Cortex of kidney (tissue), 1 donor: ENCODE measurements around the gene VRK2.
"Not testable (repeated sequence)": the region's sequence is repeated elsewhere in the genome, so short reads cannot be mapped to it uniquely, and the experiment has no call there.

Source experiments
- DNase-seq: peaks from one replicate; lab custom pipeline; 2025; lab: John Stamatoyannopoulos, UW

Gene VRK2

GRCh38 chr2:58054264-58054663 lies 7.7 kb downstream of the VRK2 start:
- DNase-seq, result no peak

- DNase-seq, result no peak
Observed at GRCh38 chr2:58055033-58055786, 8.6 kb downstream of the VRK2 start.

GRCh38 chr2:58056192-58056916 lies 9.7 kb downstream of the VRK2 start:
- no peak for DNase-seq

GRCh38 chr2:58057707-58058530 lies 11.3 kb downstream of the VRK2 start:
- DNase-seq, result no peak

GRCh38 chr2:58063641-58064040 lies 17.0 kb downstream of the VRK2 start:
- DNase-seq, result no peak

- no peak for DNase-seq
Observed at GRCh38 chr2:58064086-58064485, 17.5 kb downstream of the VRK2 start.

GRCh38 chr2:58065248-58065647 lies 18.6 kb downstream of the VRK2 start:
- DNase-seq, result no peak

- DNase-seq, result no peak
Observed at GRCh38 chr2:58067001-58067400, 20.4 kb downstream of the VRK2 start.

- DNase-seq, result no peak
Observed at GRCh38 chr2:58070765-58071164, 24.2 kb downstream of the VRK2 start.

GRCh38 chr2:58072102-58072501 lies 25.5 kb downstream of the VRK2 start:
- no peak for DNase-seq

- DNase-seq, result no peak
Observed at GRCh38 chr2:58073008-58073407, 26.4 kb downstream of the VRK2 start.

GRCh38 chr2:58073751-58074150 lies 27.1 kb downstream of the VRK2 start:
- DNase-seq, result no peak

- no peak for DNase-seq
Observed at GRCh38 chr2:58081000-58081399, 34.4 kb downstream of the VRK2 start.

- DNase-seq, result no peak
Observed at GRCh38 chr2:58089081-58089480, 42.5 kb downstream of the VRK2 start.

- not testable (repeated sequence) for DNase-seq
Observed at GRCh38 chr2:58092772-58093171, 46.2 kb downstream of the VRK2 start.

- DNase-seq, result no peak
Observed at GRCh38 chr2:58097025-58097424, 50.4 kb downstream of the VRK2 start.

- no peak for DNase-seq
Observed at GRCh38 chr2:58098254-58099095, 51.9 kb downstream of the VRK2 start.

- no peak for DNase-seq
Observed at GRCh38 chr2:58099096-58099769, 52.6 kb downstream of the VRK2 start.

- DNase-seq, result no peak
Observed at GRCh38 chr2:58101500-58101899, 54.9 kb downstream of the VRK2 start.

- DNase-seq, result no peak
Observed at GRCh38 chr2:58106896-58107295, 60.3 kb downstream of the VRK2 start.
